GM23338 (cell line): ENCODE data around the gene POLR2F.

Source experiments
- CREB1 ChIP-seq: fragments of 250-450 bp; sonication (Bioruptor Pico); IDR thresholded peaks from 2 replicates; pipeline ENCODE4 v1.5.0; 2020; ENCODE audit warnings: low read depth, mild to moderate bottlenecking, moderate library complexity
- EZH2 ChIP-seq: fragments of 200-600 bp; sonication (generic); IDR thresholded peaks from one replicate; pipeline ENCODE4 v1.8.0; 2017; ENCODE audit warnings: antibody characterized with exemption, mild to moderate bottlenecking, low read depth; ENCODE audit not compliant: unreplicated experiment
- EZH2phosphoT487 ChIP-seq: fragments of 200-600 bp; sonication (generic); IDR thresholded peaks from one replicate; pipeline ENCODE4 v1.8.1; 2018; ENCODE audit warnings: antibody characterized with exemption; ENCODE audit not compliant: unreplicated experiment
- NANOG ChIP-seq: IDR thresholded peaks from 2 replicates; pipeline ENCODE4 v1.6.1; 2016; ENCODE audit warnings: antibody characterized with exemption, borderline replicate concordance
- POLR2AphosphoS5 ChIP-seq: IDR thresholded peaks from 2 replicates; pipeline ENCODE4 v1.6.1; 2016; ENCODE audit warnings: antibody characterized with exemption, low read depth
- REST ChIP-seq: IDR thresholded peaks from one replicate; pipeline ENCODE4 v1.6.1; 2018; ENCODE audit warnings: antibody characterized with exemption; ENCODE audit not compliant: unreplicated experiment
- ZNF331 ChIP-seq: fragments of 250-450 bp; sonication (Bioruptor Pico); IDR thresholded peaks from 2 replicates; pipeline ENCODE4 v1.5.0; 2020; ENCODE audit warnings: low read depth, mild to moderate bottlenecking, moderate library complexity
- TF ChIP-seq, protein P1 (sequence below), 2 experiments: fragments of 200-600 bp in 1 of 2; sonication (generic) in 1 of 2; conservative IDR thresholded peaks; 2 replicates each; pipeline versions ENCODE4 v1.5.1 to v1.6.1; 2016 to 2017; ENCODE audit warnings: antibody characterized with exemption in 2 of 2, low read depth in 2 of 2, mild to moderate bottlenecking in 2 of 2, moderate library complexity in 1 of 2

- TF ChIP-seq, protein P1, sequence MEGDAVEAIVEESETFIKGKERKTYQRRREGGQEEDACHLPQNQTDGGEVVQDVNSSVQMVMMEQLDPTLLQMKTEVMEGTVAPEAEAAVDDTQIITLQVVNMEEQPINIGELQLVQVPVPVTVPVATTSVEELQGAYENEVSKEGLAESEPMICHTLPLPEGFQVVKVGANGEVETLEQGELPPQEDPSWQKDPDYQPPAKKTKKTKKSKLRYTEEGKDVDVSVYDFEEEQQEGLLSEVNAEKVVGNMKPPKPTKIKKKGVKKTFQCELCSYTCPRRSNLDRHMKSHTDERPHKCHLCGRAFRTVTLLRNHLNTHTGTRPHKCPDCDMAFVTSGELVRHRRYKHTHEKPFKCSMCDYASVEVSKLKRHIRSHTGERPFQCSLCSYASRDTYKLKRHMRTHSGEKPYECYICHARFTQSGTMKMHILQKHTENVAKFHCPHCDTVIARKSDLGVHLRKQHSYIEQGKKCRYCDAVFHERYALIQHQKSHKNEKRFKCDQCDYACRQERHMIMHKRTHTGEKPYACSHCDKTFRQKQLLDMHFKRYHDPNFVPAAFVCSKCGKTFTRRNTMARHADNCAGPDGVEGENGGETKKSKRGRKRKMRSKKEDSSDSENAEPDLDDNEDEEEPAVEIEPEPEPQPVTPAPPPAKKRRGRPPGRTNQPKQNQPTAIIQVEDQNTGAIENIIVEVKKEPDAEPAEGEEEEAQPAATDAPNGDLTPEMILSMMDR (conservative IDR thresholded peaks at IDR 0.05; ENCODE audit: low read depth in 2 of 2): no peak
- TF ChIP-seq REST (no peak), EZH2phosphoT487 (no peak), POLR2AphosphoS5 (no peak), EZH2 (no peak), CREB1 (CRISPR knock-in tag) (no peak), ZNF331 (CRISPR knock-in tag) (no peak), NANOG (no peak)
Observed at GRCh38 chr22:37954686-37955085, 1.2 kb downstream of the POLR2F start.
